Measurements from ENCODE around the gene CCSER1.
"Not testable (repeated sequence)": the region's sequence is repeated elsewhere in the genome, so short reads cannot be mapped to it uniquely, and the experiment has no call there.

Gene CCSER1

DNA sequence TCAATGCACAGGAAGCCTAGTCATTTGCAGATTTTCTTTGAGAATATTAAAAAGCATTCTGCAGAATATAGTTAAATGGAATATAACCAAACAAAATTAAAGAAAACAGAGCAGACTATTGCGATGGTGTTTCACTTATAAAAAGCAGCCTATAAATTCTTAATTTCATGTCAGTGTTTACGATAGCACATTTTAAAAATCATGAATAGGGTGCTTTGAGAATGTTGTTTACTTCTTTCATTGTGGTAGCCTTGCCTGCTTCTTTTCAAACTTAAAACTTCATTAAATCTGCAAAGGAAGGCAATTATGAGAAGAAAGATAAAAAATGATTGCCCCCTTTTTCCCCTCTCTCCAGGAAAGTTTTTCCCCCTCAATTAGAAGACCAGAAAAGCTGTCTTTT lies 748.6 kb downstream of the CCSER1 start:
- ChIA-PET POLR2A (no interaction called here), CTCF (no interaction called here)
- TF ChIP-seq, protein P1, sequence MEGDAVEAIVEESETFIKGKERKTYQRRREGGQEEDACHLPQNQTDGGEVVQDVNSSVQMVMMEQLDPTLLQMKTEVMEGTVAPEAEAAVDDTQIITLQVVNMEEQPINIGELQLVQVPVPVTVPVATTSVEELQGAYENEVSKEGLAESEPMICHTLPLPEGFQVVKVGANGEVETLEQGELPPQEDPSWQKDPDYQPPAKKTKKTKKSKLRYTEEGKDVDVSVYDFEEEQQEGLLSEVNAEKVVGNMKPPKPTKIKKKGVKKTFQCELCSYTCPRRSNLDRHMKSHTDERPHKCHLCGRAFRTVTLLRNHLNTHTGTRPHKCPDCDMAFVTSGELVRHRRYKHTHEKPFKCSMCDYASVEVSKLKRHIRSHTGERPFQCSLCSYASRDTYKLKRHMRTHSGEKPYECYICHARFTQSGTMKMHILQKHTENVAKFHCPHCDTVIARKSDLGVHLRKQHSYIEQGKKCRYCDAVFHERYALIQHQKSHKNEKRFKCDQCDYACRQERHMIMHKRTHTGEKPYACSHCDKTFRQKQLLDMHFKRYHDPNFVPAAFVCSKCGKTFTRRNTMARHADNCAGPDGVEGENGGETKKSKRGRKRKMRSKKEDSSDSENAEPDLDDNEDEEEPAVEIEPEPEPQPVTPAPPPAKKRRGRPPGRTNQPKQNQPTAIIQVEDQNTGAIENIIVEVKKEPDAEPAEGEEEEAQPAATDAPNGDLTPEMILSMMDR (IDR thresholded peaks at IDR 0.05; ENCODE audit: insufficient read depth, low read length, missing control alignments) = no peak
- DNase-seq (ENCODE audit: low read depth, low spot score) = no peak
- H3K4me3 ChIP-seq (ENCODE audit: low read depth, low read length) = no peak overlapping the region

DNA sequence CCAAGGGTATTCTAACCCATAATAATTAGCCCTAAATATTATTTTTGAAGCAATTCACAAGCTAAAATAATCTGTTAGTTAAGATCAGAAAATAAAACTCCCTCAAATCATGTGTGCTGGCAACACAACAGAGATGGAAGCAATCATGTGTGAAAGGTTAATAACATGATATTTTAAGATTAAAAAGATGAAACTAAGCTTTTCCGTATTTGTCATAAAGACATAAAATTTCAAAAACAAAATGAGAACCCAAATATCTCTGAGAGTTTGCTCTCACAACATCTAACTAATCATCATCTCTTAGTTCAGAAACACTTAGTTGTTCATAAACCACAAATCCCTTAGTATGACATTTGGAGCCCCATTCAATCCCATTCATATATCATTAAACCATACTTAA lies 749.1 kb downstream of the CCSER1 start:
- TF ChIP-seq, protein P1 (IDR thresholded peaks at IDR 0.05; ENCODE audit: insufficient read depth, low read length, missing control alignments) = no peak
- no peak overlapping the region for H3K4me3 ChIP-seq (ENCODE audit: low read depth, low read length)
- CTCF ChIA-PET = no interaction called here
- no peak for DNase-seq (ENCODE audit: low read depth, low spot score)
- POLR2A ChIA-PET = no interaction called here

DNA sequence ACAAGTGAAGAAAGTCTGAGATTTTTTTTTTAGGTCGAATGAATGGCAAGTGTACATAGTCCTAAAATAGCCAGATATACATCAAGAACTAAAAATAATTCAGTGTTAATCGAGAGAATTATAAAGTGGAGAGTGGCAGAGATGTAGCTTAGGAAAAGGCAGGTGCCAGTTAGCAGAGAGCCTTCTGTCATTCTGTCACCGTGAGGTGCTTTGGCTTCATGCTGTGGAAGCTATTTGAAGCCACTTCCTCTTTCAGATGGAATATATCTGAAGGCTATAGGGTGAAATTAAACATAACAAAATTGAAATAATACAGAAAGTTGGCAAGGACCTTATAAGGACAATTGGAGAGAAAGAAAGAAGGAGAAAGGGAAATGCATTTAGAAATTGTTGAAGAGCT lies 756.3 kb downstream of the CCSER1 start:
- TF ChIP-seq, protein P1 (IDR thresholded peaks at IDR 0.05; ENCODE audit: insufficient read depth, low read length, missing control alignments) = no peak
- no peak overlapping the region for H3K4me3 ChIP-seq (ENCODE audit: low read depth, low read length)
- DNase-seq (ENCODE audit: low read depth, low spot score) = no peak
- CTCF ChIA-PET = no interaction called here
- POLR2A ChIA-PET = no interaction called here

DNA sequence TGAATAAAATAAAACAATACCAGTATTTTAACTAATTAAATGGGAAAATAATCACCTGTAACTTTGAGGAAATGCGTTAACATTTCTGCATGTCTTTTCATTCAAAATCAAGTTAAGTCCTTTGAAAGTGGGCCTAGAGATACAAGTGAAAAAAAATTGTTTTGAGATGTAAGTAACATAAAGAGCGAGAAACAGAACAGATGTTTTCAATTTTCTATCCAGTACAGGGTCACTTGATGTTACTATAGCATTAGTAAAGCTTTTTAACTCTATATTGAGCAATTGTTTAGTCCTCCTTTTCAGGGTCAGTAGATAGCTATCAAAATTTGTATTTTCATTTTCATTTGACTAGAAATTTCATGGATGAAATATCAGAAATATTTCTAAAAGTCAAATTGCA lies 761.4 kb downstream of the CCSER1 start:
- no peak overlapping the region for H3K4me3 ChIP-seq (ENCODE audit: low read depth, low read length)
- DNase-seq (ENCODE audit: low read depth, low spot score) = no peak
- ChIA-PET POLR2A (no interaction called here), CTCF (no interaction called here)
- TF ChIP-seq, protein P1 (IDR thresholded peaks at IDR 0.05; ENCODE audit: insufficient read depth, low read length, missing control alignments) = no peak

DNA sequence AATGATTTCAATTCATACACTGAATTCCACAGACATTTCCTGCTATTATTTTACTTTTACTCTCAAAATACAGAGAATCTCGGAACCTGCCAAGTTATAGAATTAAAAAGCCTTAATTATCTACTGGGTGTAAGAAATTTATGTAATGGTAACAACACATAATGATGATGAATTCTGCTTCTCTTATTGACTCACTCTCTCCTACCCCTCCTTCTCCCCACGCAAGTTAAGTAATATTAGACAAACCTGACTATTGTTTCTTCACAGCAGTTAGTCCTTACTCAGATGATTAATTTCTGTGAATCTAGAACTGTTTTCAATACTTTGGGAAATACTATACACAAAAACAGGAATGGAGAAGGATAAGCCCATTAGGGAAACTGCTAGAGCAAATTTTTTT lies 762.0 kb downstream of the CCSER1 start:
- CTCF ChIA-PET = no interaction called here

DNA sequence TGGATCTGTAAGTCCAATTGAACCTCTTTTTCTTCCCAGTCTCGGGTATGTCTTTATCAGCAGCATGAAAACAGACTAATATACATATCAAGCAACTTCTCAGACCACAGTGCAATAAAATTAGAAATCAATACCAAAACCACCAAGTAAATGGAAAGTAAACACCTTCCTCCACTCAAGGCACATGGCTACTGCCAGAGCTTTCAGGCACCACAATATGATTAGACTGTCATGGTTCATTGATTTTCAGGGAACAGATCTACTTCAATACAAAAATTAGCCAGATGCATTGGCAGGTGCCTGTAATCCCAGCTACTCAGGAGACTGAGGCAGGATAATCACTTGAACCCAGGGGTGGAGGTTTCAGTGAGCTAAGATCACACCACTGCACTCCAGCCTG lies 776.2 kb downstream of the CCSER1 start:
- H3K4me3 ChIP-seq (ENCODE audit: low read depth, low read length); DNase-seq (ENCODE audit: low read depth, low spot score); POLR2A ChIA-PET; CTCF ChIA-PET: not testable (repeated sequence)

More for the DNA sequence above, 762.0 kb downstream of the CCSER1 start:
- POLR2A ChIA-PET = no interaction called here
- DNase-seq (ENCODE audit: low read depth, low spot score) = no peak
- H3K4me3 ChIP-seq (ENCODE audit: low read depth, low read length) = no peak overlapping the region
- TF ChIP-seq, protein P1 (IDR thresholded peaks at IDR 0.05; ENCODE audit: insufficient read depth, low read length, missing control alignments) = no peak

DNA sequence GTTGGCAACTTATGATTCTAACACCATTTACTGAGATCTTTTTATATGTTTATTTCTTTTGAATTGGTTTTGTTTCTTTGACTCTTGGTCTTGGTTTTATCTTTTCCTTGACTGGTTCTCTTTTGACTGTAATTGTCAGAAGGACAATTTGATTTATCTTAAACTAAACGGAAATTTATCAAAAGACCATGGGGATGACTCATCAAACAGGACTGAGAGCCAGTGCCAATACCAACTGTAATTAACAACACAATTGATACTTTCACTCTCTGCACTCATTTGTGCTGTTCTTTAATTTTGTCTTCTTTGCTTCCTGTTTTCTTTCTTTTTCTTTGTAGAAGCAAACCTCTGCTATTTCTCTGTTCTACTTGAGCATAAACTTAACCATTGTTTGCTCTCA lies 776.8 kb downstream of the CCSER1 start:
- no peak overlapping the region for H3K4me3 ChIP-seq (ENCODE audit: low read depth, low read length)
- TF ChIP-seq, protein P1 (IDR thresholded peaks at IDR 0.05; ENCODE audit: insufficient read depth, low read length, missing control alignments) = no peak
- ChIA-PET CTCF (no interaction called here), POLR2A (no interaction called here)
- DNase-seq (ENCODE audit: low read depth, low spot score) = no peak

All from AG04449 (cell line).